CD4-positive, alpha-beta T cell treated with Interleukin-12 subunit alpha and Interleukin-12 subunit beta, for 1 hour (primary cell): ENCODE results near the gene KDM4D.
"Not testable (repeated sequence)": the region's sequence is repeated elsewhere in the genome, so short reads cannot be mapped to it uniquely, and the experiment has no call there.

ENCODE experiments used
- DNase-seq: peaks from one replicate; pipeline ENCODE4 v3.0.0-alpha.2; 2020

Gene KDM4D

GRCh38 chr11:94958121-94958696, 15.3 kb upstream of the KDM4D start:
- no peak for DNase-seq

GRCh38 chr11:94959179-94959578, 14.3 kb upstream of the KDM4D start:
- no peak for DNase-seq

GRCh38 chr11:94960488-94960887, 13.0 kb upstream of the KDM4D start:
- no peak for DNase-seq

- no peak for DNase-seq
Measured at GRCh38 chr11:94961255-94961654, 12.3 kb upstream of the KDM4D start.

GRCh38 chr11:94964934-94965333, 8.6 kb upstream of the KDM4D start:
- DNase-seq = no peak

DNA sequence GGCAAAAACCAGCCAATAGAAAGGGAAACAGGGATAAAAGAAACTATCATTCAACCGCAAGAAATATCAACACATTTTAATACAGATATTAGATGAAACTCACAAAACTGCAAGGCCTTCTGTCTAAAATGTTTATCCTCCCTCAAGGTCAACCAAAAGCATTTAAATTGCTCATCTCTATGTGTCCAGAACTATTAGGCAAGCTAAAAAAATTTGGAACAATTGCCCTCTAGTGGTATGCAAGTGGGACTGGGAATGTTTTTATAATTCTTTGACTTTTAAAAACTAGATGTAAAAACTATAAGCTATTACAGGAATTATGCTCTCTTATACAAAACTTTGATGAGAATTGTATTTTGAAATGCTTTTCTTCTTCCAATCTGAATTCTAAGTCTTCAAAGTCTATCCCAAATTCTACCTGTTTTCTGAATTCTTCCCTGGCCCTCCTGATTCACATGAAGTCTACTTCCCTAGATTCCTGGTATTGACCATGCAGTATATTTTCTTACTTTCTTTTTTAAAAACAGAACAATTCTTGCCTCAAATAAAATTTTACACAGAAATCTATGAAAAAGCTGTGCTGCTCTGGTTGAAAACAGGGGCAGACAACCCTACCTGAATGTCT, 5.1 kb upstream of the KDM4D start:
- no peak for DNase-seq

DNA sequence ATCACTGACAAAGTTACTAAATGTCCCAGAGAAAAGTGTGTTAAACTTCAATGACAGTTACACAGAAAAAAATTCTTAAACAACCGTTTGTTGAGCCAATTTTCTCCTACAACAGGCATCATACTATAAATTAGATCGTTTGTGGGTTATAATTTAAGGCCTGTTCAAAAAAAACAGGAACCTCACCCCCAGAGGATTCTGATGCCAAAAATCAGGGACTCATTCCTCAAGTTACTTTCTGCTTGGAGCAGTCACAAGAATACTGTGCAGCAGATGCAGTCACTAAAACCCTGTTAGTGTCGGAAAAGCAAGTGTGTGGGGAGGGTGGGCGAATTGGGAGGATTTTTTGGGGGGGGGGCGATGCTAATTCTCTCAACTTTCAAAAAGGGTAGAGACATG, 810 bp upstream of the KDM4D start:
- no peak for DNase-seq

DNA sequence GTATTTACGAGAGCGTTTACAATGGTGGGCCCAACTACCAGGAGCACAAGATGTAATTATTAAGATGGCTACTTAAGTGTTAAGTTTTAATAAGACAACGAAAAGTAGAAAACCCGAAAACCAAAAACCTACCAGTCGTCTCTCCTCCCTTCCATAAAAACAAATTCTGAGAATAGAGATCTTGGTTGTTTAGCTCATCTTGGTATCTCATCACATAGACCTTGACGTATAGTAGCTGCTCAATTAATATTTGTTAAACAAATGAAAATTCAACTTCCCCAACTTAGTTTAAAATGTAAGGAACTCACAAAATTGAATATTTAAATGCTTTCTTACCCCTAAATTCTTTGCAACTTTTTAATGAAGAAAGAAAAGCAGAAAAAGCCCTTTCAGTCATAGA, 669 bp downstream of the KDM4D start:
- no peak for DNase-seq

- no peak for DNase-seq
Measured at GRCh38 chr11:94975599-94975998, 2.1 kb downstream of the KDM4D start.

DNA sequence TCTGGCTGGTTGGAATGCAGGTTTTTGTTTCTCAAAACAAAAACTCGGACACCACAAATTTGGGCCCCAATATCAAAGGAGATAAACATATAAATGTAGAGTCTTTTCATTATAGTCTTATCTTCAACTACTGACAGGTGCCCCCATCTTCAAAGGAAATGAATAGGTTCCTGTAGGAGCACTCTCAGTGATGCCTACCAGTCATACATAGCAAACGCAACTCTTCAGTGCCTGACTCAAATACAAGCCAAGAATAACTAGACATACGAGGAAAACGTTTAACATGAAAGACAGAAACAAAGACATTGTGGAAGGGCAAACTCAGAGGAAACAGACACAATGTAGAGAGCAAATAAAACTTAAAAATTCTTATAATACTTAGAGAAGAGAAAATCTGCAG, 13.9 kb downstream of the KDM4D start:
- DNase-seq = no peak

- DNase-seq = no peak
Measured at GRCh38 chr11:94988748-94989147, 15.2 kb downstream of the KDM4D start.

GRCh38 chr11:94993400-94993943, 20.0 kb downstream of the KDM4D start:
- DNase-seq = no peak

DNA sequence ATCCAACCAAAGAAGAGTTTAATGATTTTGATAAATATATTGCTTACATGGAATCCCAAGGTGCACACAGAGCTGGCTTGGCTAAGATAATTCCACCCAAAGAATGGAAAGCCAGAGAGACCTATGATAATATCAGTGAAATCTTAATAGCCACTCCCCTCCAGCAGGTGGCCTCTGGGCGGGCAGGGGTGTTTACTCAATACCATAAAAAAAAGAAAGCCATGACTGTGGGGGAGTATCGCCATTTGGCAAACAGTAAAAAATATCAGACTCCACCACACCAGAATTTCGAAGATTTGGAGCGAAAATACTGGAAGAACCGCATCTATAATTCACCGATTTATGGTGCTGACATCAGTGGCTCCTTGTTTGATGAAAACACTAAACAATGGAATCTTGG, 23.9 kb downstream of the KDM4D start:
- no peak for DNase-seq

- no peak for DNase-seq
Measured at GRCh38 chr11:94998285-94998684, 24.8 kb downstream of the KDM4D start.

DNA sequence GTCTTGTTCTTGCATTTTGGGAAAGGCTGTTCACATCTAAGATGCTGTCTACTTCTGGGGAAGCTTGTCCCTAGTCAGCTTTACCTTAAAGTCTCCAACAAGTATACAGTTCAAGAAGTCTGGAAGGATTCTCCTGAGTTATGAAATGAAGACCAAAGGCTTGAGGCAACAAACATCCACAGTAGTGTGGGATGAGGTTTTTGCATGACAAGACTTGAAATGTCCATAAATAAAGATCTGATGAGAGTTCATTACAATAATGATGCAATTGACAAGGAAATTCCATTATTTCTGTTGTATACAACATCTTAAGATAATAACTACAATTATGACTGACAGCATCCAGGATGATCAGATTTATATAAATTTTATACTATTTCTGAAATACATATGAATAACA, 30.2 kb downstream of the KDM4D start:
- no peak for DNase-seq

DNA sequence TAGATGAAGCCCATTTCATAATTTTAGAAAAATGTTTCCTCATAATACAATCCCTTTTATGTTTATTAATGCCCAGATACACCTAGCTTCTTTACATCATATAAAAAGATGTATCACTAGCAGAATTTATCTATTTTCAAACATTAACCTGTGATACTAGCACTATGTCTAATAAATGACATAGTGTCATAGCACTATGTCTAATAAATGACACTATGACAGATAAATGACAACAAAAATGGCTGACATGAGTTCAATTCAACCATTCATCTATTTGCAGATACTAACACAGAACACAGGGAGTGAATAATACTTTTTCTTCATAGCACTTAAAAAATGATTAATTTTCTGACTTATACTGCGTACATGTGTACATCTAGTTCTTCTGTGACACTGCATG, 32.1 kb downstream of the KDM4D start:
- DNase-seq = no peak

DNA sequence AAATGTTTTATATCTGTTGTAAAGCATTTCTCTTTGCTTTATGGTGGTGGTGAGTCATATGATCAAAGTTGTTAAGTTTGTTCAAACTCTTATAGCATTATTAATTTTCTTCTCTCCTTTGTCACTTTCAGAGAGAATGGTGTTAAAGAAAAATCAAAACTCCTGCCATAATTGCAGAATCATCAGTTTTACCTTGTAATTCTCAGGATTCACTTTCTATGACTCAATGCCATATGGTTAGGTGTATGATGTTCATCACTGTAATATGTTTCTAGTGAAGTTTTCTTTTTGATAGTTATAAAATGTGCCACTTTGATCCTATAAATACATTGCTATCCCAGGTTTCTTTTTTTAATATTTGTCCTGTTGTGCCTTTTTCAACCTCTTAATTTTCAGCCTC, 37.9 kb downstream of the KDM4D start:
- no peak for DNase-seq

- DNase-seq = no peak
Measured at GRCh38 chr11:95014184-95014821, 40.8 kb downstream of the KDM4D start.

DNA sequence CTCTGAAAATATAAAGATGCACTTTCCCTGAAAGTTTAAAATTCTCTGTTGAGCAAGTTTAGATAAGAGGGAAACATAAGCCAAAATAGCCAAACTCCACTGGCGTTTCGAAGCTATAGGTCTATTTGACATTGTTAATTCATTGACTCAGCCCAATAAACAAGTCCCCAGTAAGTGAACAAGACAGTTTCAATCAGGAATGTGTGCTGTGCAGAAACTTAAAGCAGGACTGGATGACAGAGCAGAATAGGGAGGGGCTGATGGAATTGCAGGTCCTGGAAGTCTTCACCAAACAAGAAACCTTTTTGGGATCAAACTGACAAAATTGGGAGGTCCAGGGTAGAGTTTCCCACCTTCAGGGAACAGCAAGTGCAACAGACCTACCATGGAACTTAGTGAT, 42.6 kb downstream of the KDM4D start:
- DNase-seq = no peak

GRCh38 chr11:95021468-95021867, 48.0 kb downstream of the KDM4D start:
- DNase-seq = not testable (repeated sequence)

GRCh38 chr11:95024958-95025357, 51.4 kb downstream of the KDM4D start, which contains the start of gene KDM4E:
Gene KDM4E, plus strand, starts transcription at chr11:95025258. Its CDS starts 300 bp downstream, at chr11:95025558.
- DNase-seq = no peak

- DNase-seq = not testable (repeated sequence)
Measured at GRCh38 chr11:95025594-95025993, 52.1 kb downstream of the KDM4D start.

- no peak for DNase-seq
Measured at GRCh38 chr11:95028357-95028756, 54.8 kb downstream of the KDM4D start.

DNA sequence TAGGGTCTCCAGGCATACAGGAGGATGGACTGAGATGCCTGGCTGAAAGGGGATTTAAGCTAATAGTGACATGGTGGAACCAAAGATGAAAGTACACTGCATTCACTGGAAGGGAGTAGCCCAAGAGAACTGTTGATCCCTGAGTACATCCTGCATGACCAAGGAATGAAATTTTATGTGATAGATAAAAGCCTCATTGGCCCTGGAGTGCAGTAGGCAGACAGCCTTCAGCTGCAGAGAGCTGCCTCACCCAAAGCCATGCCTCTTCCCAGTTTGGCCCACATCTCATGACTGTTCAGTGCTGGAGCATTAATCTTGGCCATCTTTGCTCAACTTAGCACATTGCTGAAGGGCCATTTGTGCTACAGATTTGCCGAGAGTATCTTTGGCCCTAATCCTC, 59.5 kb downstream of the KDM4D start:
- no peak for DNase-seq
